ACC112 (cell line): ENCODE measurements around the gene NR3C2.

Experiments used
- H2AFZ ChIP-seq: fragments of 200-600 bp; sonication (generic); one replicate; pipeline ENCODE4 v1.6.0; 2017; ENCODE audit warnings: antibody characterized with exemption, low read length; ENCODE audit not compliant: unreplicated experiment
- H3K27ac ChIP-seq: fragments of 200-600 bp; sonication (generic); 2 replicates; pipeline ENCODE4 v1.5.1; 2014; ENCODE audit warnings: low read depth, mild to moderate bottlenecking, antibody characterized with exemption, low read length, moderate library complexity
- H3K27me3 ChIP-seq: fragments of 200-600 bp; sonication (generic); 2 replicates; pipeline ENCODE4 v1.6.1; 2014; ENCODE audit warnings: mild to moderate bottlenecking, antibody characterized with exemption, low read length, moderate library complexity, mixed read lengths; ENCODE audit not compliant: insufficient read depth
- H3K36me3 ChIP-seq: fragments of 200-600 bp; sonication (generic); 2 replicates; pipeline ENCODE4 v1.6.1; 2016; ENCODE audit warnings: mild to moderate bottlenecking, antibody characterized with exemption, low read length, moderate library complexity, mixed read lengths; ENCODE audit not compliant: insufficient read depth
- H3K4me1 ChIP-seq: fragments of 200-600 bp; sonication (generic); one replicate; pipeline ENCODE4 v1.6.1; 2016; ENCODE audit warnings: low read length, mixed read lengths; ENCODE audit not compliant: insufficient read depth, unreplicated experiment, control insufficient read depth
- H3K4me3 ChIP-seq: fragments of 200-600 bp; sonication (generic); 2 replicates; pipeline ENCODE4 v1.5.1; 2014; ENCODE audit warnings: mild to moderate bottlenecking, low read depth, low read length
- H3K79me2 ChIP-seq: fragments of 200-600 bp; sonication (generic); one replicate; pipeline ENCODE4 v1.6.0; 2016; ENCODE audit warnings: low read length; ENCODE audit not compliant: control insufficient read depth, unreplicated experiment, insufficient read depth

The NR3C2 gene

GRCh38 chr4:148071009-148071408, 371.2 kb downstream of the NR3C2 start:
- no peaks in the 10 kb centered on the region for H3K4me1 ChIP-seq
- H3K79me2 ChIP-seq, result peaks cover 2% of the 10 kb centered on the region
- H3K4me3 ChIP-seq, result no peak overlapping the region
- no peak overlapping the region for H3K27ac ChIP-seq
- no peak overlapping the region for H2AFZ ChIP-seq
- H3K27me3 ChIP-seq, result no peaks in the 10 kb centered on the region
- H3K36me3 ChIP-seq, result peaks cover 9% of the 10 kb centered on the region; the same call in 1 of the 2 replicates

DNA sequence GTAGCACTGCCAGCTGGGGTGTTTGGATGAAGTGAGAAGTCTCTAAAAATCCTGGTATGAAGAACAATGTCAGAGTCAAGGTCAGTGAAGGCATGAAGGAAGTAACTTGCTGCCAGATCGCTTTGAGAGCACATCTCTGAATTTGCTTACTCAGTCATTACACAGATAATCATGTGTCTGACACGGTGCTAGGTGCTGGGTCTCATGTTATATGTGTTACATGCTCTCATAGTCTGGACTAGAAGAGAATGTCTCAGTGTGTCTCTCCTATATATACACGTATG, 372.4 kb downstream of the NR3C2 start:
- Histone ChIP-seq H3K4me1 (no peaks in the 10 kb centered on the region), H3K27ac (no peak overlapping the region), H3K36me3 (peaks cover 15% of the 10 kb centered on the region), H3K27me3 (no peaks in the 10 kb centered on the region), H3K79me2 (peaks cover 2% of the 10 kb centered on the region), H2AFZ (no peak overlapping the region), H3K4me3 (no peak overlapping the region)

DNA sequence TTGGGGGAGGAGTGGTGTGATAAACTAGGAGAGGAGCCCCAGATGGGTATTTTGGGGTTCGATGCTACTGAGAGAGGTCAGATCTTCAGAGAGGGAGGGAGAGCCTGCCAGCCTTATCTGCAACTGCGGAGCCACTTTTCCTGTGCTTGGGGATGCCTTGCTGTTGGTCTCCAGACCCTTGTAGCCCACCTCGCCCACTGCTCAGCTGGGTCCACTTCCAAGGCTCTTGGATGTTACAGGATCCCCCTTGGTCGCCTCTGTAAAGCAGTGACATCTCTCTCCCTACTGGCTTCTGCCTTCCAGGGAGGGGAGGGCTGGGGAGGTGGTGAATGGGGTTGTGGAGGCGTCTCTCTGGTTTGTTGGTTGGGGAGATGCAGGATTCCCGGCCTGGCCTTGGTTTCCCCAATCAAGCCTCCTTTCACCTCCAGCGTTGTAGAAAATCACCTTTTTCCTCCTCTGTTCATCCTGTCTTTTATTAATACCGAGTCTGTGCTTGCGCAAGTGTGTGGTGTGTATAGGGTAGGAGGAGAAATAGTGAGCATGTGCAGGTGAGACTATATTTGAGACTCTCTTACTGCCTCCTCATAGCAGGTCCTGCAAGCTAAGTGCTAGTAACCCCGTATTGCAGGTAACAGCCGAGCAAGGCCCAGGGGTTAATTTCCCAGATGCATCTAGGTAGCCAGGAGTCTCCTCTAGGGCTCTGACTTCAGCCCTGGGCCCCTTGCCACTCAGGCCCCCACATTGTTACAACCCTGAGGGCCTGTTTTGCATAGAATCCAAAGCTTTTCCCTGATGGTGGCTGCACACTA, 372.9 kb downstream of the NR3C2 start:
- Histone ChIP-seq H3K79me2 (peaks cover 2% of the 10 kb centered on the region), H3K27me3 (no peaks in the 10 kb centered on the region), H3K4me1 (no peaks in the 10 kb centered on the region), H3K36me3 (peaks cover 10% of the 10 kb centered on the region), H3K27ac (no peak overlapping the region), H2AFZ (no peak overlapping the region), H3K4me3 (no peak overlapping the region)

DNA sequence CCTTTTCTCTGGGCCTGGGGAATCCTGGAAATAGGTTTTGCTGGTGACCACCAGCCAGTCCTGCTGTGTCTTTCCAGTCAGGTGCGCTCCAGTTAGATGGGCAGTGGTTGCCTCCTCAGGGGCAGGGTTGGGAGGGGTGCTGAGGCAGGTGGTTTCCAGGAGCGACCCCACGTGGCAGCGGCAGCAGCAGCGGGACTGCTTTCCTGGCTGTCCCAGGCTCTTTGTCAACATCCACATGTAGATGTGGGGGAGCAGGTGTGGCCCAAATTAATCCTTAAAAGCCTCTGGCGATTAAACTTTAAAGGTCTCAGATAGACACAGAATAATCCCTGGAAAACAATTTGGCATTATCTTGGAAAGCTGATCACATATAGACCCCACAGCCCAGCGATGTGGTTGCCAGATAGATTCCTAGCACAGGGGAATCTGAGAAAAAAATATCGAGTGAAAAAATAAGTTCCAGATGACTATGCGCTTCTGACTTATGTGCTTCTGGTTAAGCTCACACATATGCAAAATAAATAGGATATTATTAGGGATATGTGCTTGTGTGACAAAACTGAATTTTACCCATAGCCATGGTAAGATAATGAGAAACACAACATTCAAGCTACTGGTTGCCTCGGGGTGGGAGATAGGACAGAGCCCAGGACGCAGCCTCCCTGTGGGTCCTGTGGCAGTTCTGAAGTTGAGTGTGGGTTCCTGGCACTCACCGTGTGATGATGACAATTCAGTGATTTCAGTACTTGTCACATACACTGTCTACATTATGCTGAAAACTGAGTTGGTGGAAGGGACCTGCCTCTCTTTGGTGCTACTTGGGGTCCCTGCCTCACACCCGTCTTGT, 373.9 kb downstream of the NR3C2 start:
- Histone ChIP-seq H3K36me3 (peaks cover 9% of the 10 kb centered on the region), H3K27ac (no peak overlapping the region), H2AFZ (no peak overlapping the region), H3K4me1 (no peaks in the 10 kb centered on the region), H3K27me3 (no peaks in the 10 kb centered on the region), H3K4me3 (no peak overlapping the region), H3K79me2 (peaks cover 2% of the 10 kb centered on the region)

DNA sequence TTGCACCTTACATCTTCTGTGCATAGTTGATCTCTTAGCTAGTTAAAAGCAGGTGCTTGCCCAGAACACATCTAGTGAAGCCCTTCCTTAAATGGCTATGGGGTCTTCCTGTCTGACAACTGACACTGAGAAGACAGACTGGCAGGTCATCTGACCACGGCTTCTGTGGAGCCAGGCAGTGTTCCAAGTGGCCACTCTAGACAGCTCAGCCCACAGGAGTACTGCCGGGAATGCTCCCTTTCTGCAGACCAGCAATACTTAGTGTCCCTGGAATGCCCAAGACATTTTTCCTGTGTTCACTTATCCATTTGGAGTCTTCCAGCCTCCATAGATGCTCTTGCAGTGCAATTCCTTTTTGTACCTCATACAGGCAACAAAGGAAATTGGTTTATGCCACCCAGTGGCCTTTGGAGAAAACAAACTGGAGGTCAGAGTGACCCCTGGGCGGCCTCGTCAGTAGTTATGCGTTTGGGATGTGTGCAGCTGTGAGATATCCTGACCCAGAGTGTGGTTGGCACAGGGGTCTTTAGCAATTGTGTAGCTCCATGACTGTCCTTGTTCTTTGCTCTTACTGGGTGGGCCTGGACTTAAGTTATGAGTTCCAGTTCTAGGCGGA, 374.8 kb downstream of the NR3C2 start:
- no peak overlapping the region for H2AFZ ChIP-seq
- peaks cover 6% of the 10 kb centered on the region for H3K36me3 ChIP-seq
- H3K4me3 ChIP-seq, result no peak overlapping the region
- H3K4me1 ChIP-seq, result no peaks in the 10 kb centered on the region
- peaks cover 2% of the 10 kb centered on the region for H3K79me2 ChIP-seq
- no peak overlapping the region for H3K27ac ChIP-seq
- H3K27me3 ChIP-seq, result no peaks in the 10 kb centered on the region

GRCh38 chr4:148065075-148065474, 377.1 kb downstream of the NR3C2 start:
- peaks cover 2% of the 10 kb centered on the region for H3K79me2 ChIP-seq
- no peak overlapping the region for H3K27ac ChIP-seq
- no peaks in the 10 kb centered on the region for H3K4me1 ChIP-seq
- no peak overlapping the region for H2AFZ ChIP-seq
- no peak overlapping the region for H3K4me3 ChIP-seq
- H3K27me3 ChIP-seq, result no peaks in the 10 kb centered on the region
- peaks cover 6% of the 10 kb centered on the region; the same call in 1 of the 2 replicates for H3K36me3 ChIP-seq

DNA sequence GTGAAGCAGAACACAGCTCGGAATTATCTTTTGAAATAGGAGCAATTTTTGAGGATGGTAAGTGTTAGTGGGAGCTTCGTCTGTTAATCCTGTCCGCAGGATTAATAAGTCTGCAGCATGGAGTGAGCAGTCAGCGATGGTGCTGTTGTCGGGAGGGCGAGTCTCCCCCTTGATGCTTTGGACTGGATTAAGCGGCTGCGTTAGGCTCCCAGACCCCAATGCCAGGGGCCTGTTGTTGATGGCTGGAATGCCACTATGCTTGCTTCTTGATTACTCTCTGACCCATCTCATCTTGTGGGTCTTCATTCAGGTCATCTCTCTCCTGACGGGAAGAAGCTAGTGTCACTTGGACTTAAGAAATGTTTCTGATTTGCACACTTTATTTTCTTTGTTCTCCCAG, 377.8 kb downstream of the NR3C2 start:
- H3K4me1 ChIP-seq, result no peaks in the 10 kb centered on the region
- no peak overlapping the region for H3K4me3 ChIP-seq
- peaks cover 2% of the 10 kb centered on the region for H3K79me2 ChIP-seq
- H3K27ac ChIP-seq, result no peak overlapping the region
- H2AFZ ChIP-seq, result no peak overlapping the region
- H3K36me3 ChIP-seq, result peaks cover 6% of the 10 kb centered on the region; the same call in 1 of the 2 replicates
- no peaks in the 10 kb centered on the region for H3K27me3 ChIP-seq

GRCh38 chr4:148062301-148062950, 379.8 kb downstream of the NR3C2 start:
- Histone ChIP-seq H3K79me2 (no peaks in the 10 kb centered on the region), H2AFZ (no peak overlapping the region), H3K4me3 (no peak overlapping the region), H3K36me3 (peaks cover 6% of the 10 kb centered on the region; the same call in 1 of the 2 replicates), H3K4me1 (no peaks in the 10 kb centered on the region), H3K27me3 (no peaks in the 10 kb centered on the region), H3K27ac (no peak overlapping the region)

- Histone ChIP-seq H3K27me3 (no peaks in the 10 kb centered on the region), H3K36me3 (peaks cover 6% of the 10 kb centered on the region; the same call in 1 of the 2 replicates), H3K4me1 (peaks cover 3% of the 10 kb centered on the region)
Measured at GRCh38 chr4:148061795-148062194, 380.4 kb downstream of the NR3C2 start.

GRCh38 chr4:148061141-148061481, 381.1 kb downstream of the NR3C2 start:
- Histone ChIP-seq H3K4me3 (no peak overlapping the region), H2AFZ (no peak overlapping the region)

More at GRCh38 chr4:148061795-148062194, 380.4 kb downstream of the NR3C2 start:
- Histone ChIP-seq H2AFZ (no peak overlapping the region), H3K79me2 (no peaks in the 10 kb centered on the region), H3K4me3 (no peak overlapping the region), H3K27ac (no peak overlapping the region)

More at GRCh38 chr4:148061141-148061481, 381.1 kb downstream of the NR3C2 start:
- Histone ChIP-seq H3K27me3 (no peaks in the 10 kb centered on the region), H3K4me1 (peaks cover 7% of the 10 kb centered on the region), H3K27ac (no peak overlapping the region), H3K79me2 (no peaks in the 10 kb centered on the region), H3K36me3 (peaks cover 6% of the 10 kb centered on the region; the same call in 1 of the 2 replicates)
